AG09309 (cell line): ENCODE data around the gene KRTAP5-5.

Experiments
- DNase-seq: peaks from one replicate; pipeline ENCODE4 v3.0.0-alpha.2; 2010; ENCODE audit warnings: low read depth
- H3K4me3 ChIP-seq: 2 replicates; pipeline ENCODE4 v1.5.1; 2011; ENCODE audit warnings: mild to moderate bottlenecking, low read depth, low read length, moderate library complexity; ENCODE audit not compliant: control insufficient read depth
- CTCF ChIP-seq: IDR thresholded peaks from 2 replicates; pipeline ENCODE4 v1.5.1; 2011; ENCODE audit warnings: mild to moderate bottlenecking, low read depth, low read length, inconsistent platforms; ENCODE audit not compliant: insufficient read depth, control insufficient read depth; ENCODE audit errors: missing control alignments

KRTAP5-5 gene

DNA sequence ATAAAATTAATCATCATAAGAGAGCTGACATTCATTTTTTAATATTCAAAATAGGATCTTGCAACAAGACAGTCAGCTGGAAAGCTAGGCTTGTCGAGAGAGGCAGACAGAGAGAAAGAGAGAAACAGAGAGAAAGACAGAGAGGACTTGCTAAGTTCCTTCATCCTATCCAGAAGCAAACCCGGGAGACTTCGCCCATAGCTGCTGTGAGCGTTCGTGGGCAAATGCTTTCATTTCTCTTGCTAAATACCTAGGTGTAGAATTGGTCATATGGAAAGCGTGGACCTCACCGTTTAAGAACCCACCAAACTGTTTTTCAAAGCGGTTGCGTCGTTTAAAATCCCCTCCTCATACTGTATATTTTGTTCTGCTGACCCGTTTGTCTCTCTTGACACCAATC lies 42.1 kb downstream of the KRTAP5-5 start:
- DNase-seq, result no peak
- TF ChIP-seq CTCF, result no peak
- no peak overlapping the region for H3K4me3 ChIP-seq

GRCh38 chr11:1672613-1673350 lies 43.2 kb downstream of the KRTAP5-5 start:
- TF ChIP-seq CTCF, result no peak

GRCh38 chr11:1673446-1674172 lies 44.0 kb downstream of the KRTAP5-5 start:
- TF ChIP-seq CTCF, result no peak
- no peak for DNase-seq
- H3K4me3 ChIP-seq, result no peak overlapping the region

More at GRCh38 chr11:1672613-1673350, 43.2 kb downstream of the KRTAP5-5 start:
- H3K4me3 ChIP-seq, result no peak overlapping the region
- no peak for DNase-seq

DNA sequence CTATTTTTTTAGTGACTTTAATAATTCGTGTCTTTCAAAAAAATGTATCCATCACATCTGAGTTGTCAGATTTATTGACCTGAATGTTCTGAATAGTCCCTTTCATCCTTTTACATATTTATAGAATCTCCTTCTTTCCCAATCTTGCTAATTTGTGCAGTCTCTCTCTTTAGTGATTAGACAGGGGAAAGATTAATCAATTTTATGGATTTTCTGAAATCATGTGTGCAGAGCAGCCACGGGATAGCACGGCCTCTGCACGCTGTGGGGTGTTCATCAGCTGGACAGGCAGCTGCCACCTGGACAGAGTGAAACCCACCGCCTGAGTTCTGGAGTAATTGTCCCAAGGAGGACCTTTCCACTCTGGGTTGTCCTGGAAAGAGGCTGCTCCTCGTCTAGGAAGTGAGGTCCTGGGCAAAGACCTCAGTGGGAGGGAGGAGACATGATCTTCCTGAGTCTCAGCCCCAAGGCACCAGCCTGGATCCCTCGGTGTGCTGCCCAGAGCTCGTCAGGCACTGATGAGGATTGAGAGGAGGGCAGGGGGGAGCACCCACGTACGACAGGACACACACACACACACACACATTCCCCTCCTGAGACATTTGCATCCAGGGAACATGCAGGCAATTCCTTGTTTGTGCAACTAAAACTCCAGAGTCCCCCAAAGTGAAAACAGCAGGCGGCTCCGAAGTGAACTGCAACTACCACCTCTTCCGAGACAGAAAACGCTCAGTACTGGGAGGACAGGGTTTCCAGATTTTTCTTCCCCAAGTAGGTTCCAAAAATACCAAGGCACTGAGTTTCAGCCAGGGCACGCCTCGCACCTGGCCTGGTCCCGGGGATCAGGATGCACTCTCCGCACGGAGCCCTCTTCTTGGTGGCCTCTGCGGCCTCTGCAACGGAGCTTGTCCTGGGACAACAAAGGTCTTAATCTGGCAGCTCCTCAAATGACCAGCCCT lies 44.9 kb downstream of the KRTAP5-5 start:
- no peak for TF ChIP-seq CTCF
- no peak for DNase-seq
- no peak overlapping the region for H3K4me3 ChIP-seq

DNA sequence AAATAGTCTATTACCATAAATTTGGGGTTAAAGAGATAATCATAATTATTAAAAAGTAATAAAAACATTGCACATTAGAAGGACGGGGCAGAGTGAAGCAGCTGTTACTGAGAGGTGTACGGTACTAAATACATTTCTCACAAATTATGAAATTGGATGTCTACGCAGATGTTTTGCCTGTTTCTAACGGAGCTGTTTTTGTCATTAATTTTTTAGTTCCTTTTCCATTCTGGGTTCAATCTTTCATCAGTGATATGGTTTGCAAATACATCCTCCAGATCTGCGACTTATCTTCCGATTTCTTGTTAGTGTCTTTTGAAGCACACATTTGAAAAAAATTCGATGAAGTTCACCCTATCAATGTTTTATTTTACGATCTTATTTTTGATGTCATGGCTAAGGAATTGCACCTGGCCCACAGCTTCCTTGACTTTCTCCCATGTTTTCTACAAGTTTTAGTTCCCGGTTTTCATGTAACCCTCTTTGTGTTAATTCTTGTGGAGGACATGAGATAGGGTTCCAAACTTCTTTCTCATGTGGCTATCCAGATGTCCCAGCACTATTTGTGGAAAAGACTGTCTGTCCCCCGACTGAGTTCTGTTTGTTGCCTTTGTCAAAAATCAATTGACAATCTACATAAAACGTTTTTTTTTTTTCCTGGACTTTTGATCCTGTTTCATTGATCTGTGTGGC lies 46.1 kb downstream of the KRTAP5-5 start:
- H3K4me3 ChIP-seq, result no peak overlapping the region
- DNase-seq, result no peak
- no peak for TF ChIP-seq CTCF

DNA sequence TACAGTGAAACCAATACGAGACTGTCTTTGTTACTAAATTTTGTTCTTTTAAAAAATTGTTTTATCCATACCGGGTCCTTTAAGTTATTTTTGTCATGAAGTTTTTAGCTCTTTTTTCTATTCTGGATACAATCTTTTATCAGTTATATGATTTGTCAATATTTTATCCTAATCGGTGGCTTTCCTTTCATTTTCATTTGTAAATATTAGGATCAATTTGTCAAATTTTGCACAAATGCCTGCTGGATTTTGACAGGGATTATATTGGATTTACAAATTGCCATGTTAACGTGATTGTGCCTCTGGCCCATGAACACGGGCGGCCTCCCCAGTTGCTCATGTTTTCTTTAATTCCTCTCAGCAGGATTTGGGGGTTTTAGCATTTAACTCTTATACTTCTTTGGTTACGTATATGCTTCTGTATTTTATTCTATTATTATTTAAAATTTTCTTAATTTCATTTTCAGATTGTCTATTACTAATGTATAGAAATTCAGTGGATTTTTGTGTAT lies 46.7 kb downstream of the KRTAP5-5 start:
- TF ChIP-seq CTCF, result no peak
- no peak for DNase-seq
- no peak overlapping the region for H3K4me3 ChIP-seq
